WTC11 (cell line): ENCODE measurements around the gene LHPP. TPM values are rescaled to one million over a fixed set of nuclear protein-coding genes. Genes with fewer than 3 reads are reported as not detected.

Experiments
- ATAC-seq: fragments of 200-7000 bp; cut with Tn5 transposase; 2 replicates; pipeline ENCODE4 v1.10.0; 2021; ENCODE audit warnings: mild to moderate bottlenecking, moderate library complexity
- CTCF ChIA-PET: fragments of 300-600 bp; sonication (Branson Sonifier 250); formaldehyde crosslinking; loops from one replicate; lab custom pipeline; 2021; ENCODE audit warnings: antibody characterized with exemption; lab: Charles Lee
- POLR2A ChIA-PET: fragments of 350-600 bp; sonication (Branson Sonifier 250); formaldehyde crosslinking; loops from one replicate; lab custom pipeline; 2021; ENCODE audit warnings: antibody characterized with exemption; lab: Charles Lee
- DNase-seq: peaks from one replicate; pipeline ENCODE4 v3.0.0; 2021; ENCODE audit warnings: low spot score
- H3K27ac Mint-ChIP-seq: 2 replicates; pipeline ENCODE4 v1.8.0; 2021; ENCODE audit warnings: mixed read lengths
- H3K27me3 Mint-ChIP-seq: 2 replicates; pipeline ENCODE4 v1.8.0; 2021; ENCODE audit warnings: low read depth, mild to moderate bottlenecking, moderate library complexity, mixed read lengths
- H3K36me3 Mint-ChIP-seq: 2 replicates; pipeline ENCODE4 v1.8.0; 2021; ENCODE audit warnings: mixed read lengths
- H3K4me1 Mint-ChIP-seq: 2 replicates; pipeline ENCODE4 v1.8.0; 2022; ENCODE audit warnings: mixed read lengths
- H3K4me3 Mint-ChIP-seq: 2 replicates; pipeline ENCODE4 v1.8.0; 2021; ENCODE audit warnings: mild to moderate bottlenecking, moderate library complexity, mixed read lengths
- H3K9me3 Mint-ChIP-seq: 2 replicates; pipeline ENCODE4 v1.8.0; 2021; ENCODE audit warnings: mixed read lengths
- AFF4 ChIP-seq: sonication (generic); formaldehyde crosslinking; IDR thresholded peaks from 2 replicates; pipeline ENCODE4 v1.8.1; 2023; ENCODE audit warnings: mild to moderate bottlenecking, missing genetic modification reagents, borderline replicate concordance
- CDX4 ChIP-seq: fragments of 250-450 bp; sonication (Bioruptor Pico); IDR thresholded peaks from 2 replicates; pipeline ENCODE4 v1.9.0; 2021; ENCODE audit warnings: moderate library complexity, mild to moderate bottlenecking, inconsistent platforms, borderline replicate concordance
- E2F1 ChIP-seq: sonication (generic); formaldehyde crosslinking; IDR thresholded peaks from 2 replicates; pipeline ENCODE4 v1.8.0; 2022; ENCODE audit warnings: mild to moderate bottlenecking, missing genetic modification reagents
- E2F4 ChIP-seq: sonication (generic); formaldehyde crosslinking; IDR thresholded peaks from 2 replicates; pipeline ENCODE4 v1.8.1; 2022; ENCODE audit warnings: low read depth, mild to moderate bottlenecking, moderate library complexity, missing genetic modification reagents, borderline replicate concordance
- ELF4 ChIP-seq: sonication (generic); formaldehyde crosslinking; IDR thresholded peaks from 2 replicates; pipeline ENCODE4 v1.8.1; 2022; ENCODE audit warnings: low read depth, mild to moderate bottlenecking, moderate library complexity, missing genetic modification reagents
- GRHL2 ChIP-seq: fragments of 250-450 bp; sonication (Bioruptor Pico); IDR thresholded peaks from 2 replicates; pipeline ENCODE4 v1.8.0; 2022; ENCODE audit warnings: mild to moderate bottlenecking, moderate library complexity; ENCODE audit not compliant: insufficient replicate concordance, severe bottlenecking
- JAZF1 ChIP-seq: fragments of 250-450 bp; sonication (Bioruptor Pico); IDR thresholded peaks from 2 replicates; pipeline ENCODE4 v1.9.0; 2021; ENCODE audit warnings: moderate library complexity, mild to moderate bottlenecking, inconsistent platforms
- NR2C2 ChIP-seq: sonication (generic); formaldehyde crosslinking; IDR thresholded peaks from 2 replicates; pipeline ENCODE4 v1.8.0; 2022; ENCODE audit warnings: mild to moderate bottlenecking, missing genetic modification reagents
- PRDM15 ChIP-seq: sonication (generic); formaldehyde crosslinking; IDR thresholded peaks from 2 replicates; pipeline ENCODE4 v1.8.0; 2022; ENCODE audit warnings: missing genetic modification reagents
- SMAD4 ChIP-seq: sonication (generic); formaldehyde crosslinking; IDR thresholded peaks from 2 replicates; pipeline ENCODE4 v1.8.0; 2022; ENCODE audit warnings: mild to moderate bottlenecking, missing genetic modification reagents
- SP1 ChIP-seq: sonication (generic); formaldehyde crosslinking; conservative IDR thresholded peaks from 2 replicates; pipeline ENCODE4 v1.8.1; 2022; ENCODE audit warnings: missing genetic modification reagents
- STAT6 ChIP-seq: sonication (generic); formaldehyde crosslinking; conservative IDR thresholded peaks from 2 replicates; pipeline ENCODE4 v1.8.1; 2023; ENCODE audit warnings: mild to moderate bottlenecking, low read depth, missing genetic modification reagents, moderate library complexity
- TP53 ChIP-seq: sonication (generic); formaldehyde crosslinking; IDR thresholded peaks from 2 replicates; pipeline ENCODE4 v1.8.1; 2023; ENCODE audit warnings: mild to moderate bottlenecking, missing genetic modification reagents
- ZNF219 ChIP-seq: sonication (generic); formaldehyde crosslinking; IDR thresholded peaks from 2 replicates; pipeline ENCODE4 v1.8.0; 2023; ENCODE audit warnings: missing genetic modification reagents, mild to moderate bottlenecking, borderline replicate concordance
- ZNF532 ChIP-seq: fragments of 250-450 bp; sonication (Bioruptor Pico); IDR thresholded peaks from 2 replicates; pipeline ENCODE4 v1.9.0; 2021; ENCODE audit warnings: mild to moderate bottlenecking, borderline replicate concordance
- total RNA-seq: library from RNA; stranded (reverse); gene quantifications from 3 replicates; pipeline ENCODE4 v1.2.3, GENCODE V29; 2021

LHPP gene
- total RNA-seq, 1 experiment from 2014 or later, result 33.2 TPM

- no peak for TF ChIP-seq AFF4 (CRISPR knock-in tag)
- TF ChIP-seq E2F4 (CRISPR knock-in tag), result no peak
These were observed 43.1 kb downstream of the LHPP start (continued) for GRCh38 chr10:124504711-124505110.

- Mint-ChIP-seq H3K9me3 (peaks cover 8% of the 10 kb centered on the region), H3K36me3 (peaks cover 18% of the 10 kb centered on the region), H3K27ac (no peak overlapping the region), H3K4me3 (no peak overlapping the region), H3K4me1 (peaks cover 4% of the 10 kb centered on the region; the same call in 1 of the 2 replicates), H3K27me3 (no peaks in the 10 kb centered on the region)
- POLR2A ChIA-PET, result no interaction called here
- DNase-seq (no peak), ATAC-seq (no peak)
- CTCF ChIA-PET, result interaction anchor here (0.8 kb wide), 1 partner anchor 56 kb away, joined by 3 read pairs; no protein-coding TSS in a partner anchor
- TF ChIP-seq NR2C2 (CRISPR knock-in tag) (no peak), JAZF1 (no peak), SP1 (CRISPR knock-in tag) (no peak), TP53 (no peak), ZNF219 (CRISPR knock-in tag) (no peak), GRHL2 (CRISPR knock-in tag) (no peak), E2F1 (CRISPR knock-in tag) (no peak), CDX4 (CRISPR knock-in tag) (no peak), ZNF532 (no peak), STAT6 (no peak), ELF4 (no peak), E2F4 (CRISPR knock-in tag) (no peak), PRDM15 (CRISPR knock-in tag) (no peak), SMAD4 (CRISPR knock-in tag) (no peak)
These were observed 43.7 kb downstream of the LHPP start for GRCh38 chr10:124505279-124505678.
